NB4 (cell line): ENCODE data around the gene FUOM.

Experiments
- CTCF ChIP-seq: IDR thresholded peaks from one replicate; pipeline ENCODE4 v1.5.1; 2012; ENCODE audit warnings: low read depth, low read length
- MAX ChIP-seq: IDR thresholded peaks from 2 replicates; pipeline ENCODE4 v1.6.1; 2011; ENCODE audit warnings: low read depth, low read length
- POLR2A ChIP-seq: IDR thresholded peaks from 2 replicates; pipeline ENCODE4 v1.6.1; 2011; ENCODE audit warnings: mild to moderate bottlenecking; ENCODE audit not compliant: insufficient read length; ENCODE audit errors: extremely low read depth

GRCh38 chr10:133390597-133391248 is 32.9 kb upstream of the FUOM start:
- TF ChIP-seq CTCF, result no peak
- no peak for TF ChIP-seq POLR2A
- no peak for TF ChIP-seq MAX
